NK-92 treated with Interleukin-12 subunit alpha and Interleukin-12 subunit beta, amount 100 ng/mL, for 24 hours (cell line): ENCODE results near the gene GNPTAB.
"Not testable (repeated sequence)": the region's sequence is repeated elsewhere in the genome, so short reads cannot be mapped to it uniquely, and the experiment has no call there.

Experiments
- DNase-seq: peaks from one replicate; lab custom pipeline; 2025; lab: John Stamatoyannopoulos, UW

The GNPTAB gene

GRCh38 chr12:101830367-101831325 is at the start of gene GNPTAB:
Gene GNPTAB (minus strand): TSS chr12:101830959. CDS start chr12:101830675, 284 bp downstream.
- DNase-seq: peak; percentile 89

- DNase-seq: no peak
Observed at GRCh38 chr12:101878243-101878821, 47.6 kb upstream of the GNPTAB start.

GRCh38 chr12:101877806-101878242 is 47.1 kb upstream of the GNPTAB start:
- no peak for DNase-seq

- DNase-seq: peak; percentile 74
Observed at GRCh38 chr12:101876861-101877805, 46.4 kb upstream of the GNPTAB start, which contains the start of gene DRAM1. Gene DRAM1 (plus strand): TSS chr12:101877580. CDS start chr12:101877790, 210 bp downstream.

- DNase-seq: no peak
Observed at GRCh38 chr12:101876322-101876860, 45.6 kb upstream of the GNPTAB start.

GRCh38 chr12:101875162-101875561 is 44.4 kb upstream of the GNPTAB start:
- no peak for DNase-seq

GRCh38 chr12:101870925-101871324 is 40.2 kb upstream of the GNPTAB start:
- no peak for DNase-seq

GRCh38 chr12:101867619-101868018 is 36.9 kb upstream of the GNPTAB start:
- not testable (repeated sequence) for DNase-seq

GRCh38 chr12:101866615-101867373 is 36.0 kb upstream of the GNPTAB start:
- DNase-seq: no peak

GRCh38 chr12:101863981-101864380 is 33.2 kb upstream of the GNPTAB start:
- DNase-seq: no peak

- no peak for DNase-seq
Observed at GRCh38 chr12:101862245-101862644, 31.5 kb upstream of the GNPTAB start.

- DNase-seq: not testable (repeated sequence)
Observed at GRCh38 chr12:101861688-101862087, 30.9 kb upstream of the GNPTAB start.

GRCh38 chr12:101859664-101860607 is 29.2 kb upstream of the GNPTAB start:
- DNase-seq: no peak

- no peak for DNase-seq
Observed at GRCh38 chr12:101858361-101858760, 27.6 kb upstream of the GNPTAB start.

GRCh38 chr12:101857043-101857558 is 26.3 kb upstream of the GNPTAB start:
- no peak for DNase-seq

GRCh38 chr12:101856614-101857013 is 25.9 kb upstream of the GNPTAB start:
- DNase-seq: not testable (repeated sequence)

- no peak for DNase-seq
Observed at GRCh38 chr12:101855976-101856375, 25.2 kb upstream of the GNPTAB start.

GRCh38 chr12:101855364-101855884 is 24.7 kb upstream of the GNPTAB start:
- no peak for DNase-seq

- DNase-seq: no peak
Observed at GRCh38 chr12:101854747-101855146, 24.0 kb upstream of the GNPTAB start.
